ENCODE data around the gene CCDC188. TPM values are rescaled to one million over a fixed set of nuclear protein-coding genes. Genes with fewer than 3 reads are reported as not detected.

CCDC188 gene
- total RNA-seq, 1 donor from 2014 or later: 1.6 TPM

GRCh38 chr22:20183101-20183500 lies 32.2 kb upstream of the CCDC188 start:
- ATAC-seq: no peak

GRCh38 chr22:20182365-20182764 lies 31.5 kb upstream of the CCDC188 start:
- Histone ChIP-seq H3K27me3 (no peaks in the 10 kb centered on the region), H3K4me1 (no peaks in the 10 kb centered on the region), H3K27ac (no peak overlapping the region), H3K4me3 (no peak overlapping the region), H3K9me3 (no peaks in the 10 kb centered on the region), H3K36me3 (no peaks in the 10 kb centered on the region)
- DNase-seq: no peak
- intact Hi-C loops (cut with DNase I): no loop called here
- TF ChIP-seq CTCF (IDR thresholded peaks at IDR 0.05): no peak
- no peak for ATAC-seq

More at GRCh38 chr22:20183101-20183500, 32.2 kb upstream of the CCDC188 start:
- no peaks in the 10 kb centered on the region for H3K4me1 ChIP-seq
- no peak overlapping the region for H3K27ac ChIP-seq
- no peak for DNase-seq
- TF ChIP-seq CTCF (IDR thresholded peaks at IDR 0.05): no peak
- no peak overlapping the region for H3K4me3 ChIP-seq
- intact Hi-C loops (cut with DNase I): no loop called here
- no peaks in the 10 kb centered on the region for H3K27me3 ChIP-seq
- no peaks in the 10 kb centered on the region for H3K36me3 ChIP-seq
- no peaks in the 10 kb centered on the region for H3K9me3 ChIP-seq

DNA sequence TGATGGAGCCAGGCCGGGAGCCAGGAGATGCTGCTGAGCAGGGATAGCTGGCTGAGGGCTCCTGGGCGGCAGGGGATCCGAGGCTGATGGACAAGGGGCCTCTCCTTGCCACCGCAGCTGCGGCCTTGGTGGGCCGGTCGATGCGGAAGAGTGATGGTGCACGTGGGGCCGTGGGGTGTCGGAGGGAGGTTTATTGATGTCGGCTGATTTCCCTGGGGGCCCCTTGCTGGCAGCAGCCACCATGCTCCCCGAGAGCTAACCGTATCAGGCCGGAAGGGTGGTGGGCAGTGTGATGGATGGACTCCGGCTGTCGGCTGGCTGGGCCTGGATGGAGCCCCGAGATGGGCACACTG lies 31.0 kb upstream of the CCDC188 start:
- H3K36me3 ChIP-seq: no peaks in the 10 kb centered on the region
- ATAC-seq (no peak), DNase-seq (no peak)
- no peak overlapping the region for H3K4me3 ChIP-seq
- H3K27me3 ChIP-seq: no peaks in the 10 kb centered on the region
- H3K27ac ChIP-seq: no peak overlapping the region
- H3K4me1 ChIP-seq: no peaks in the 10 kb centered on the region
- intact Hi-C loops (cut with DNase I): no loop called here
- no peak for TF ChIP-seq CTCF (IDR thresholded peaks at IDR 0.05)
- no peaks in the 10 kb centered on the region for H3K9me3 ChIP-seq

GRCh38 chr22:20181194-20181883 lies 30.5 kb upstream of the CCDC188 start:
- no peak for TF ChIP-seq CTCF (IDR thresholded peaks at IDR 0.05)
- DNase-seq (no peak), ATAC-seq (no peak)
- Histone ChIP-seq H3K9me3 (no peaks in the 10 kb centered on the region), H3K36me3 (no peaks in the 10 kb centered on the region), H3K27ac (no peak overlapping the region), H3K27me3 (no peaks in the 10 kb centered on the region), H3K4me3 (no peak overlapping the region), H3K4me1 (no peaks in the 10 kb centered on the region)
- intact Hi-C loops (cut with DNase I): no loop called here

DNA sequence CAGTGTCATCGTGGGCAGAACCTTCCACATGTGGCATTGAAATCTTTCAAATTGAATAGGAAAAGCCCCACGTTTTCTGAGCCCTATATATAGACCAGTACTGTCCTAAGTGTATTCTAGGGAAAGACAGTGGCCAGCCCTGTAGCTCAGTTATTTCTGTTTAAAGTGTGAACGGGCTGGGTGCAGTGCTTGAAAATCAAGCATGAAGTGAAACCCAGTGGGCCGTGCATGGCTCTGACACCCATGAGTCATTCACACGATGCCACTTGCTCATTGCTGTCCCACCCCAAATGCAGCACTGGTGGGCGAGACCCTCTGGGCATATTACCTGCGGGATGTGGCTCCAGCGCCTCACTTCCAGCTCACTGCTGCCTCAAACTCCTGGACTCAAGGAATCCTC lies 29.8 kb upstream of the CCDC188 start:
- Histone ChIP-seq H3K27me3 (no peaks in the 10 kb centered on the region), H3K9me3 (no peaks in the 10 kb centered on the region), H3K36me3 (no peaks in the 10 kb centered on the region), H3K4me3 (no peak overlapping the region), H3K27ac (no peak overlapping the region), H3K4me1 (no peaks in the 10 kb centered on the region)
- ATAC-seq: no peak
- TF ChIP-seq CTCF (IDR thresholded peaks at IDR 0.05): no peak
- intact Hi-C loops (cut with DNase I): no loop called here
- no peak for DNase-seq

GRCh38 chr22:20180245-20180630 lies 29.4 kb upstream of the CCDC188 start:
- Histone ChIP-seq H3K27me3 (no peaks in the 10 kb centered on the region), H3K9me3 (no peaks in the 10 kb centered on the region), H3K4me1 (no peaks in the 10 kb centered on the region), H3K36me3 (no peaks in the 10 kb centered on the region), H3K4me3 (no peak overlapping the region), H3K27ac (no peak overlapping the region)
- TF ChIP-seq CTCF (IDR thresholded peaks at IDR 0.05): no peak
- ATAC-seq: no peak
- intact Hi-C loops (cut with DNase I): no loop called here
- DNase-seq: no peak
